Measurements from ENCODE around the gene ABHD17B.

DNA sequence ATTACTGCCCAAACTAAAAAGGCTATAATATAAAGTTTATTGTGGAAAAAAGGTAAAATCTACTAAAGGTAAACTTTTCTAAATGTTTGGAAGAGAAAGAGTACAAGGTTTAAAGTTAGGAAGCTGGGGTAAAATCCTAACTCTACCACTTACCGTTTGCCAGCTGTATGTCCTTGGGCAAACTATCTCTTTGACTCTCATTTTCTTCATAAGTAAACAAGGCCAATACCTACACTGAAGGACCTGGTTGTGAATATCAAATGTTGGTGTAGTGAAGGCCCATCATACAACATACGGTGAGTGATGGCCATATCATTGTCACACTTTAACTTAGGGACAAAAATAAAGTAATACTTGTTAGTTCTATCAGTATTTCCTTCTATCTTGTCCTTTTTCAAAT is 34.9 kb downstream of the ABHD17B start:
- TF ChIP-seq POLR2A (IDR thresholded peaks at IDR 0.05) = no peak
- TF ChIP-seq, protein P1, sequence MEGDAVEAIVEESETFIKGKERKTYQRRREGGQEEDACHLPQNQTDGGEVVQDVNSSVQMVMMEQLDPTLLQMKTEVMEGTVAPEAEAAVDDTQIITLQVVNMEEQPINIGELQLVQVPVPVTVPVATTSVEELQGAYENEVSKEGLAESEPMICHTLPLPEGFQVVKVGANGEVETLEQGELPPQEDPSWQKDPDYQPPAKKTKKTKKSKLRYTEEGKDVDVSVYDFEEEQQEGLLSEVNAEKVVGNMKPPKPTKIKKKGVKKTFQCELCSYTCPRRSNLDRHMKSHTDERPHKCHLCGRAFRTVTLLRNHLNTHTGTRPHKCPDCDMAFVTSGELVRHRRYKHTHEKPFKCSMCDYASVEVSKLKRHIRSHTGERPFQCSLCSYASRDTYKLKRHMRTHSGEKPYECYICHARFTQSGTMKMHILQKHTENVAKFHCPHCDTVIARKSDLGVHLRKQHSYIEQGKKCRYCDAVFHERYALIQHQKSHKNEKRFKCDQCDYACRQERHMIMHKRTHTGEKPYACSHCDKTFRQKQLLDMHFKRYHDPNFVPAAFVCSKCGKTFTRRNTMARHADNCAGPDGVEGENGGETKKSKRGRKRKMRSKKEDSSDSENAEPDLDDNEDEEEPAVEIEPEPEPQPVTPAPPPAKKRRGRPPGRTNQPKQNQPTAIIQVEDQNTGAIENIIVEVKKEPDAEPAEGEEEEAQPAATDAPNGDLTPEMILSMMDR (IDR thresholded peaks at IDR 0.05) = no peak

Data from thyroid gland (tissue), 4 donors.